Mucosa of descending colon (tissue), 3 donors: Measurements from ENCODE around the gene ITGB7. TPM values are rescaled to one million over a fixed set of nuclear protein-coding genes. Genes with fewer than 3 reads are reported as not detected.

ENCODE experiments used
- ATAC-seq: fragments of 200-7000 bp; cut with Tn5 transposase; one replicate; pipeline ENCODE4 v1.9.1; 2020; ENCODE audit warnings: mild to moderate bottlenecking, moderate library complexity
- DNase-seq, 3 donors: peaks; one replicate each; pipeline ENCODE4 v3.0.0-alpha.2; 2020
- H3K36me3 ChIP-seq: fragments of 200-600 bp; one replicate; pipeline ENCODE4 v1.8.0; 2021; ENCODE audit warnings: low read depth, mild to moderate bottlenecking
- H3K4me1 ChIP-seq: fragments of 200-600 bp; one replicate; pipeline ENCODE4 v1.8.0; 2021; ENCODE audit warnings: low read depth, mild to moderate bottlenecking
- H3K4me3 ChIP-seq: fragments of 200-600 bp; one replicate; pipeline ENCODE4 v1.8.0; 2021; ENCODE audit warnings: mild to moderate bottlenecking
- H3K9me3 ChIP-seq: fragments of 200-600 bp; one replicate; pipeline ENCODE4 v1.8.0; 2021; ENCODE audit warnings: mild to moderate bottlenecking
- intact Hi-C, 2 donors: fragments of 100-400 bp; cut with DNase I in 1 of 2; cut with micrococcal nuclease in 1 of 2; formaldehyde crosslinking; loops; one replicate each; pipeline versions ENCODE4 v1.11.0 to v1.11.1; 2022; cut with DNase I, micrococcal nuclease
- total RNA-seq, 3 donors: library from RNA; stranded (reverse); fragmentation: NEBNext Ultra II Directional in 2 of 3; extraction: Animal tissue kit (Norgen Biotek cat#: 25700) in 2 of 3; gene quantifications; one replicate each; pipeline versions ENCODE4 v1.2.1 to v1.2.4, GENCODE V29; 2021 to 2023
- TF ChIP-seq, protein P1 (sequence below): fragments of 200-600 bp; IDR thresholded peaks from one replicate; pipeline ENCODE4 v1.8.0; 2022; ENCODE audit warnings: antibody characterized with exemption, mild to moderate bottlenecking
- donor health status: DM: no; HTN: no; CAD: no; lungs with moderate emphysema.
- donor health status: DM: no; HTN: no; CAD: no.
- donor health status: DM: no; HTN: yes; CAD: no.

Gene ITGB7
- total RNA-seq, 3 donors from 2014 or later: 6.2 to 13.8 (median 7.3) TPM

DNA sequence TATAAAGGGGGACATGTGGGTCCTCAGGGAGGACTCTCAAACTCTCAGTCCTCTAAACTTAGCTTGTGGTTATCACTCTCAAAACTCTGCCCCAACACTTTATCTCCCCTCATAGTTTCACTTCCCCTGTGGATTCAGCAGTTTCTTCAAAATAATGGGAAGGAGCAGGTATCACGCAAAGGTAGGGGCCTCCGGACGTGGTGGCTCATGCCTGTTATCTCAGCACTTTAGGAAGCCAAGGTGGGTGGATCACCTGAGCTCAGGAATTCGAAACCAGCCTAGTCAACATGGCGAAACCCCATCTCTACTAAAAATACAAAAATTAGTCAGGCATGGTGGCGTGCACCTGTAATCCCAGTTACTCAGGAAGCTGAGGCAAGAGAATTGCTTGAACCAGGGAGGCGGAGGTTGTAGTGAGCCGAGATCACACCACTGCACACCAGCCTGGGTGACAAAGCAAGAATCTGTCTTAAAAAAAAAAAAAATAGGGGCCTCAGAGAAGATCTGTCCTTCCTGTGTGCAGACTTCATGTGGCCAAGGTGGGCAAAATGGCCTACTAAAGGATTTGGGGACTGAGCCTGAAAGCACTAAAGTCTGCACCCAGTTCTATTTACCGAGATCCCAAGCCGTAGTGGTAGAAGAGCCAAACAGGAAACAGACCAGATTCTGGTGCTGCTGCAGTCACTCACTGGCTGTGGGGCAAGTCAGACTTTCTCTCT, 6.4 kb downstream of the ITGB7 start:
- Histone ChIP-seq H3K36me3 (no peaks in the 10 kb centered on the region), H3K9me3 (no peaks in the 10 kb centered on the region), H3K4me1 (peaks cover 12% of the 10 kb centered on the region), H3K4me3 (no peak overlapping the region)
- intact Hi-C loops: no loop called here
- TF ChIP-seq, protein P1, sequence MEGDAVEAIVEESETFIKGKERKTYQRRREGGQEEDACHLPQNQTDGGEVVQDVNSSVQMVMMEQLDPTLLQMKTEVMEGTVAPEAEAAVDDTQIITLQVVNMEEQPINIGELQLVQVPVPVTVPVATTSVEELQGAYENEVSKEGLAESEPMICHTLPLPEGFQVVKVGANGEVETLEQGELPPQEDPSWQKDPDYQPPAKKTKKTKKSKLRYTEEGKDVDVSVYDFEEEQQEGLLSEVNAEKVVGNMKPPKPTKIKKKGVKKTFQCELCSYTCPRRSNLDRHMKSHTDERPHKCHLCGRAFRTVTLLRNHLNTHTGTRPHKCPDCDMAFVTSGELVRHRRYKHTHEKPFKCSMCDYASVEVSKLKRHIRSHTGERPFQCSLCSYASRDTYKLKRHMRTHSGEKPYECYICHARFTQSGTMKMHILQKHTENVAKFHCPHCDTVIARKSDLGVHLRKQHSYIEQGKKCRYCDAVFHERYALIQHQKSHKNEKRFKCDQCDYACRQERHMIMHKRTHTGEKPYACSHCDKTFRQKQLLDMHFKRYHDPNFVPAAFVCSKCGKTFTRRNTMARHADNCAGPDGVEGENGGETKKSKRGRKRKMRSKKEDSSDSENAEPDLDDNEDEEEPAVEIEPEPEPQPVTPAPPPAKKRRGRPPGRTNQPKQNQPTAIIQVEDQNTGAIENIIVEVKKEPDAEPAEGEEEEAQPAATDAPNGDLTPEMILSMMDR: no peak
- no peak for DNase-seq
- ATAC-seq: no peak

DNA sequence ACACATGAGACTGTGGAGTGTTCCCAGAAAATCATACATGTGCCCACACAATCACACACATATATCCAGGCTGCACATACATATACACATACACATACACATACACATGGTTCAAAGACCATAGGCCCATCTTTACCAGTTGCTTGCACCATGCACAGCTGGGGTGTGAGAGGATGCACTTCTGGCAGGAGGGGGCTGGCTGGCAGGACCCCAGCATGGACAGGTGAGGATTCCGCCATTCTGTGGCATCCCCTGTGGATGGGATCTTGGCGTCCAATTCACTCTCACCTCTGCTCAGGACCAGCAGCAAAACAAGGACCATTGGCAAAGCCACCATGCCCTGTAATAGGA, 7.0 kb downstream of the ITGB7 start:
- no peaks in the 10 kb centered on the region for H3K36me3 ChIP-seq
- DNase-seq (no peak), ATAC-seq (no peak)
- no peaks in the 10 kb centered on the region for H3K9me3 ChIP-seq
- intact Hi-C loops: no loop called here
- H3K4me3 ChIP-seq: no peak overlapping the region
- peaks cover 8% of the 10 kb centered on the region for H3K4me1 ChIP-seq
- TF ChIP-seq, protein P1: no peak

DNA sequence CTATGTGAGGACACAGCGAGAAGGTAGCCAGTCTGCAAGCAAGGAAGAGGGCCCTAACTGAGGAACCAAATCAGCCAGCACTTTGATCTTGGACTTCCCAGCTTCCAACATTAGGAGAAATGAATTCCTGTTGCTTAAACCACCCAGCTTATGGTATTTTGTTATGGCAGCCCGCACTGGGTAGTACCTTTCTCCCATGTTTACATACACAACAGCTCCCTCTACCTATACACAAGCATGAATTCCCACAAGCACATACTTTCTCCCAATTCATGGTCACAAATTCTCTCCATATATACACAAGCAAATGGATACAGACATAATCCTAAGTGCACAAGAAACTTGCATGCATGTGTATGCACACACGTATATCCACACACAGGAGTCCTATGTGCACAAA, 7.4 kb downstream of the ITGB7 start:
- H3K9me3 ChIP-seq: no peaks in the 10 kb centered on the region
- H3K36me3 ChIP-seq: no peaks in the 10 kb centered on the region
- ATAC-seq (no peak), DNase-seq (no peak)
- intact Hi-C loops: loop anchor here (5.0 to 10.0 kb wide), 2 partner anchors 37 to 135 kb away; no protein-coding TSS in a partner anchor
- H3K4me1 ChIP-seq: peaks cover 8% of the 10 kb centered on the region
- H3K4me3 ChIP-seq: no peak overlapping the region
- TF ChIP-seq, protein P1: no peak

DNA sequence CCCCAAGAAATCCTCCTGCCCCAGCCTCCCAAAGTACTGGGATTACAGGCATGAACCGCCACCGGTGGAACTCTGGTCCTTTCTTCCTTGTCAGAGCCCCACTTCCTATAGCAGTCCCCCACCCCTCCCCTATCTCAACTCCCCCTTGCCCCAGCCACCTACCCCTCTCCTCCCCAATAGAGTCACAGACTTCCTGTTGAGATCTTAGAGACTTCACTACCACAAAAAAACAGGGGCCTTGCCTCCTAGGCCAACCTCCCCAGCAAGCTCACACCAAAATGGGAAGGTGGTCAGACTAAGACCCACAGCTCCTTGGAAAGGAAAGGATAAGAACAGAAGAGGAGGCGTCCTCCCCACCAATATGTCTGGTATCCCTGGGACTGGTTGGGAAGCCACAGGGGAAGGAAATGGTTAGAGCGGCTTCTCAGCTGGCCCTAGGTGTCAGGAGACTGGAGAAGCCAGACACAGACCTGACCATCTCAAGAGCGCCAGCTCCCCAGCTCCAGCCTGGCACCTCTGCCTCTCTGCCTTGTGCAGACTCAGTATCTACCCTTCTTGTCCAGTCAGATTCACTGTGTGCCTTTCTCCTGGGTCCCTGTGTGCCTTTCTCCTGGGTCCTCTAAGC, 8.5 kb downstream of the ITGB7 start:
- H3K4me3 ChIP-seq: no peak overlapping the region
- peaks cover 8% of the 10 kb centered on the region for H3K4me1 ChIP-seq
- intact Hi-C loops: loop anchor here (5.0 to 10.0 kb wide), 2 partner anchors 36 to 134 kb away; no protein-coding TSS in a partner anchor
- no peaks in the 10 kb centered on the region for H3K36me3 ChIP-seq
- ATAC-seq (no peak), DNase-seq (no peak)
- no peaks in the 10 kb centered on the region for H3K9me3 ChIP-seq
- TF ChIP-seq, protein P1: no peak

DNA sequence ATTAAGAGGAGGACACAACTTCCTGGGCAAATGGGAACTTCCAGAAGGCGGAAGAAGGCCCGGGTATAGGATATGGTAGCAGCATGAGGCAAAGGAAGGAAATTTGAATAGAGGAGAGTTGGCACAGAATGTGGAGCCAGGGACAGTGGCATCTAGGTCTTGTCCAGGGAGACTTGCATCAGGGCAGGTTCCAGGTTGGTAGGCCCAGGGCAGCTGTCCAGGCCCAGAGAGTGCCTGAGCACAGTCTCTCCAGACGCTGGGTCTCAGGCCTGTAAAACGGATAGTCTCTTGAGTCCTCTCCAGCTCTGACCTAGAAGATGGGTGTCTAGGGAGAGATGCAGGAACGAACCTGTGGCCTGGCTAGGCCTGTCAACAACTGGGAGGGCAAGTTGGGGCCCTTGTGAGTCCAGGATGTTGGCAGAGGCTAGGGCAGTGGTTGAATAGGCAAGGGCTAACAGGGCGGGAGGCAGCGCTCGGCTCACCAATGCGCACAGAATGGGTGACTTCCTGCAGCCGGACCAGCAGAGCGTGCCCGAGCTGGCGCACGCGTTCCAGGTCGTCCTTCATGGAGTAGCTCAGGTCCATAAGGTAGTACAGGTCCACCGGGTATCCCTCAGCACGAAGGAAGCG, 9.9 kb downstream of the ITGB7 start:
- intact Hi-C loops: loop anchor here (5.0 to 10.0 kb wide), 2 partner anchors 35 to 132 kb away; no protein-coding TSS in a partner anchor
- H3K4me3 ChIP-seq: no peak overlapping the region
- peaks cover 8% of the 10 kb centered on the region for H3K4me1 ChIP-seq
- no peak for ATAC-seq
- DNase-seq: no peak
- H3K36me3 ChIP-seq: no peaks in the 10 kb centered on the region
- H3K9me3 ChIP-seq: no peaks in the 10 kb centered on the region
- TF ChIP-seq, protein P1: no peak
